Peyer's patch (tissue), 4 donors: ENCODE results near the gene PDGFD.

Experiments used
- CTCF ChIP-seq, 6 experiments: fragments of 450-650 bp in 4 of 6; fragments of 200-600 bp in 2 of 6; sonication (generic) in 1 of 6; IDR thresholded peaks; one replicate each; pipeline ENCODE4 v1.5.1; 2017 to 2019; ENCODE audit warnings: antibody characterized with exemption in 6 of 6, mild to moderate bottlenecking in 3 of 6, moderate library complexity in 1 of 6
- POLR2A ChIP-seq, 2 donors: fragments of 450-650 bp; IDR thresholded peaks; one replicate each; pipeline ENCODE4 v1.5.1; 2017; ENCODE audit warnings: antibody characterized with exemption in 2 of 2, mild to moderate bottlenecking in 2 of 2, moderate library complexity in 2 of 2

- no peak for TF ChIP-seq POLR2A (IDR thresholded peaks at IDR 0.05)
- no peak for TF ChIP-seq CTCF (IDR thresholded peaks at IDR 0.05)
These were observed 217.0 kb downstream of the PDGFD start for GRCh38 chr11:103946793-103947545.
